ENCODE data around the gene METTL25B.

DNA sequence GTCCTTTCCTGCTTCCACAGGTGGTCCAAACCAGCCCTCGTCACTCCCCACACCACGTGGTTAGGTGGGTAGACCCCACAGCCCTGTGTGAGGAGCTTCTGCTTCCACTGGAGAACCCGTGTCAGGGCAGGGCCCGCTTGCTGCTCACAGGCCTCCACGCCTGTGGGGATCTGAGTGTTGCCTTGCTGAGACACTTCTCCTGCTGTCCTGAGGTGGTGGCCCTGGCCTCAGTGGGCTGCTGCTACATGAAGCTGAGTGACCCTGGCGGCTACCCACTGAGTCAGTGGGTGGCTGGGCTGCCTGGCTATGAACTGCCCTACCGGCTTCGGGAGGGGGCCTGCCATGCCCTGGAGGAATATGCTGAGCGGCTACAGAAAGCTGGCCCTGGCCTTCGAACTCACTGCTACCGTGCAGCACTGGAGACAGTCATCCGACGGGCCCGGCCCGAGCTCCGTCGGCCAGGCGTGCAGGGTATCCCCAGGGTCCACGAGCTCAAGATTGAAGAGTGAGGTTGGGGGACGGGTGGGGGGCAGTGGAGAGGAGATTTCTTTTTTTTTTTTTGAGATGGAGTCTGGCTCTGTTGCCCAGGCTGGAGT is 5.8 kb downstream of the METTL25B start:
- TF ChIP-seq CTCF (IDR thresholded peaks at IDR 0.05) (no peak), POLR2A (IDR thresholded peaks at IDR 0.05) (no peak)
